ENCODE results near the gene ACTA1. TPM values are rescaled to one million over a fixed set of nuclear protein-coding genes. Genes with fewer than 3 reads are reported as not detected.

ACTA1 gene
- polyA plus RNA-seq, 1 donor from 2014 or later, result 1.0 TPM

GRCh38 chr1:229459815-229460214, 25.9 kb upstream of the ACTA1 start:
- H3K27me3 ChIP-seq (ENCODE audit: insufficient read depth, low read depth, low read length), result no peaks in the 10 kb centered on the region
- TF ChIP-seq CTCF (IDR thresholded peaks at IDR 0.05; ENCODE audit: poor library complexity, severe bottlenecking), result no peak
- no peak for TF ChIP-seq SMC3 (conservative IDR thresholded peaks at IDR 0.05; ENCODE audit: poor library complexity)
- no peak for TF ChIP-seq TAF1 (IDR thresholded peaks at IDR 0.05; ENCODE audit: low read depth)
- no peak for TF ChIP-seq MXI1 (conservative IDR thresholded peaks at IDR 0.05; ENCODE audit: poor library complexity, severe bottlenecking)
- no peak for TF ChIP-seq REST (IDR thresholded peaks at IDR 0.05; ENCODE audit: borderline replicate concordance)
- TF ChIP-seq EZH2 (IDR thresholded peaks at IDR 0.05; ENCODE audit: borderline replicate concordance, insufficient read depth, low read length, poor library complexity, severe bottlenecking), result no peak

GRCh38 chr1:229457436-229457835, 23.5 kb upstream of the ACTA1 start:
- TF ChIP-seq EZH2 (IDR thresholded peaks at IDR 0.05; ENCODE audit: borderline replicate concordance, insufficient read depth, low read length, poor library complexity, severe bottlenecking), result no peak
- TF ChIP-seq SMC3 (conservative IDR thresholded peaks at IDR 0.05; ENCODE audit: poor library complexity), result no peak
- TF ChIP-seq REST (IDR thresholded peaks at IDR 0.05; ENCODE audit: borderline replicate concordance), result no peak
- no peak for TF ChIP-seq RAD21 (conservative IDR thresholded peaks at IDR 0.05)
- no peak for TF ChIP-seq CTCF (IDR thresholded peaks at IDR 0.05; ENCODE audit: poor library complexity, severe bottlenecking)
- TF ChIP-seq MXI1 (conservative IDR thresholded peaks at IDR 0.05; ENCODE audit: poor library complexity, severe bottlenecking), result no peak
- TF ChIP-seq POLR2AphosphoS5 (IDR thresholded peaks at IDR 0.05), result no peak
- no peak for TF ChIP-seq EP300 (conservative IDR thresholded peaks at IDR 0.05; ENCODE audit: poor library complexity, severe bottlenecking)
- no peak for TF ChIP-seq TAF1 (IDR thresholded peaks at IDR 0.05; ENCODE audit: low read depth)
- H3K9ac ChIP-seq (ENCODE audit: low read length), result no peak overlapping the region
- H3K36me3 ChIP-seq (ENCODE audit: insufficient read depth, low read length), result peaks cover 5% of the 10 kb centered on the region
- H3F3A ChIP-seq (ENCODE audit: insufficient read depth, low read length, poor library complexity, severe bottlenecking), result no peaks in the 10 kb centered on the region
- no peaks in the 10 kb centered on the region for H3K79me2 ChIP-seq (replicated peaks; ENCODE audit: insufficient read depth, low read length)
- H3K27me3 ChIP-seq (ENCODE audit: insufficient read depth, low read depth, low read length), result no peaks in the 10 kb centered on the region
- no peak overlapping the region for H3K27ac ChIP-seq (ENCODE audit: low read length)
- no peak overlapping the region for H3K4me2 ChIP-seq (ENCODE audit: low read length)
- no peaks in the 10 kb centered on the region for H3K9me2 ChIP-seq (ENCODE audit: insufficient read depth, low read length)
- H2AFZ ChIP-seq (ENCODE audit: low read depth, low read length), result no peak overlapping the region
- H3K4me3 ChIP-seq (ENCODE audit: low read length), result no peak overlapping the region
- H4K20me1 ChIP-seq (ENCODE audit: insufficient read depth), result no peaks in the 10 kb centered on the region
- no peaks in the 10 kb centered on the region for H3K9me3 ChIP-seq (ENCODE audit: low read length)

More at GRCh38 chr1:229459815-229460214, 25.9 kb upstream of the ACTA1 start:
- no peaks in the 10 kb centered on the region for H3F3A ChIP-seq (ENCODE audit: insufficient read depth, low read length, poor library complexity, severe bottlenecking)
- no peaks in the 10 kb centered on the region for H3K9me2 ChIP-seq (ENCODE audit: insufficient read depth, low read length)
- H3K9me3 ChIP-seq (ENCODE audit: low read length), result no peaks in the 10 kb centered on the region
- no peaks in the 10 kb centered on the region for H3K79me2 ChIP-seq (replicated peaks; ENCODE audit: insufficient read depth, low read length)
- H4K20me1 ChIP-seq (ENCODE audit: insufficient read depth), result no peaks in the 10 kb centered on the region
- H3K27ac ChIP-seq (ENCODE audit: low read length), result no peak overlapping the region
- no peak overlapping the region for H3K4me2 ChIP-seq (ENCODE audit: low read length)
- H3K9ac ChIP-seq (ENCODE audit: low read length), result no peak overlapping the region
- H3K36me3 ChIP-seq (ENCODE audit: insufficient read depth, low read length), result peaks cover 5% of the 10 kb centered on the region
- no peak overlapping the region for H3K4me3 ChIP-seq (ENCODE audit: low read length)
- no peak overlapping the region for H2AFZ ChIP-seq (ENCODE audit: low read depth, low read length)

Data from neural cell (in vitro differentiated cells).